Mesothelial cell of epicardium (in vitro differentiated cells): ENCODE results near the gene WIZ. TPM values are rescaled to one million over a fixed set of nuclear protein-coding genes. Genes with fewer than 3 reads are reported as not detected.
"Not testable (repeated sequence)": the region's sequence is repeated elsewhere in the genome, so short reads cannot be mapped to it uniquely, and the experiment has no call there.

Experiments used
- DNase-seq, 2 experiments: peaks; one replicate each; pipeline ENCODE4 v3.0.0; 2021; ENCODE audit warnings: low spot score in 2 of 2; ENCODE audit not compliant: unreplicated experiment in 2 of 2
- H3K27ac Mint-ChIP-seq: 2 replicates; pipeline ENCODE4 v1.8.0; 2021; ENCODE audit warnings: mixed read lengths
- H3K27me3 Mint-ChIP-seq: 2 replicates; pipeline ENCODE4 v1.8.0; 2021; ENCODE audit warnings: low read depth, mixed read lengths
- H3K36me3 Mint-ChIP-seq: 2 replicates; pipeline ENCODE4 v1.8.0; 2021; ENCODE audit warnings: mixed read lengths
- H3K4me1 Mint-ChIP-seq: 2 replicates; pipeline ENCODE4 v1.8.0; 2021; ENCODE audit warnings: mixed read lengths
- H3K4me3 Mint-ChIP-seq: 2 replicates; pipeline ENCODE4 v1.8.0; 2021; ENCODE audit warnings: mild to moderate bottlenecking, moderate library complexity, mixed read lengths
- H3K9me3 Mint-ChIP-seq: 2 replicates; pipeline ENCODE4 v1.8.0; 2021; ENCODE audit warnings: mixed read lengths
- CTCF ChIP-seq: fragments of 200-600 bp; sonication (generic); IDR thresholded peaks from one replicate; pipeline ENCODE4 v1.5.0; 2021; ENCODE audit warnings: antibody characterized with exemption; ENCODE audit not compliant: unreplicated experiment
- total RNA-seq: library from RNA; stranded (reverse); gene quantifications from 3 replicates; pipeline ENCODE4 v1.2.1, GENCODE V29; 2021

WIZ gene
- total RNA-seq, 1 donor from 2014 or later, result 57.5 TPM

DNA sequence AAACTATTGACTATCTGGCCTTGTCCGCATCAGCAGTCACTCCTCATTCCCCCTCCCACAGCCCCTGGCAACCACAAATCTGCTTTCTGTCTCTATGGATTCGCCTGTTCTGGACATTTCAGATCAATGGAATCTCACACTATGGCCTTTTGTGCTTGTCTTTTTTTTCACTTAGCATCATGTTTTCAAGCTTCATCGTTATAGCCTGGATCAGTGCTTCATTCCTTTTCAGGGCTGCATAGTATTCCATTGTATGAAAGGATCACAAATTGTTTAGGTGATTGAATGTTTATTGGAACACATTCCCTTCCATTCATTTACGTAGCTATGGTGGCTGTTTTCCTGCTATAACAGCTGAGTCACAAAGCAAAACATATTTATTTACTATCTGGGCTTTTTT, 37.3 kb upstream of the WIZ start:
- Mint-ChIP-seq H3K9me3 (peaks cover 33% of the 10 kb centered on the region), H3K4me1 (no peaks in the 10 kb centered on the region), H3K27me3 (no peaks in the 10 kb centered on the region), H3K36me3 (no peaks in the 10 kb centered on the region), H3K4me3 (no peak overlapping the region), H3K27ac (no peak overlapping the region)
- DNase-seq, result no peak
- TF ChIP-seq CTCF, result no peak

GRCh38 chr19:15485768-15486167, 36.0 kb upstream of the WIZ start:
- not testable (repeated sequence) for H3K36me3 Mint-ChIP-seq, DNase-seq, H3K27me3 Mint-ChIP-seq, H3K27ac Mint-ChIP-seq, H3K4me3 Mint-ChIP-seq, H3K4me1 Mint-ChIP-seq
- H3K9me3 Mint-ChIP-seq, result peaks cover 35% of the 10 kb centered on the region

- not testable (repeated sequence) for H3K27me3 Mint-ChIP-seq, H3K27ac Mint-ChIP-seq, H3K36me3 Mint-ChIP-seq, DNase-seq, H3K4me3 Mint-ChIP-seq, H3K4me1 Mint-ChIP-seq
- peaks cover 27% of the 10 kb centered on the region for H3K9me3 Mint-ChIP-seq
Measured at GRCh38 chr19:15480996-15481395, 31.2 kb upstream of the WIZ start.

DNA sequence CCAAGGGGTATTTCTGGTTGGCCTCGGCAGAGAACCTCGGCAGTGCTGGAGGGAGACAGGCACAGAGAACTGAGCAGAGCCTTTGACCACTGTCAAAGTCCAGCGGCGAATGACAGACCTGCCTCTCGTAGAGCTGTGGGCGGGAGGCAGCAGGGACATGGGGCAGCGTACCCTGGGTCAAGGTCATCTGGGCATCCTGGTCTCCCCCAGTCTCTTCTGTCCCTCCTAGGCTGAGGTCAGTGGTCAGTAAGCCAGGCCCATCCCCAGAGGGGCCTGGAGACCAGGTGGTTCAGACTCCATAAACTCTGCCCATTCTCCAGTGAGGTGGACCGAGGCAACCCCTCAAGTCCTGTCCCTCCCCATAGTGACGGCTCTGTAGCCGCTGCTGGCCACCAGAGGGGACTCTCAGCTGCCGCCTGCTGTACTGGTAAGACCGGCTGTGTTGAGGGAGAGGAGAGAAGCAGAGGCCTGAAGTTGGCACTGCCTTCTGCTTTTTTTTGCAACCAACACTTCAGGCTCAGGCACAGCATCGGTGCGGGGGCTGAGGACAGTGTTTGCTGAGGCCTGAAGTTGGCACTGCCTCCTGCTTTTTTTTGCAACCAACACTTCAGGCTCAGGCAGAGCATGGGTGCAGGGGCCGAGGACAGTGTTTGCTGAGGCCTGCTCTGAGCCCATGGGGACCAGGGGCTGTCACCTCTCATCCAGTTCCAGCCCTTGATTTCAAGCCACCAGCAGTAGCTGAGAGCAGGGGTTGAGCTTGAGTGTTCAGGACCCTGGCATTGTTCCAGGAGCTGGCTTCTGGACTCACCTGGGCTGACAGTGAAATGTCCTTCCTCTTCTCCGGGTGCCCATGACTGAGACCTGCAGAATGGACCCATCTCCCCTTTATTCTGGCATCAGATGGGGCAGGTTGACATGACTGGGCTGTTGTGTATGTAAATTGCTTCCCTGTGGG, 29.9 kb upstream of the WIZ start, which contains the start of gene PGLYRP2:
Gene PGLYRP2 (minus strand): TSS at position 111 of the 955 bp plus-strand sequence. CDS start 130 bp downstream, outside the sequence.
- Mint-ChIP-seq H3K36me3 (no peaks in the 10 kb centered on the region), H3K4me3 (no peak within 1 kb of the TSS), H3K27ac (no peak within 1 kb of the TSS), H3K27me3 (no peaks in the 10 kb centered on the region), H3K4me1 (no peaks in the 10 kb centered on the region), H3K9me3 (peaks cover 31% of the 10 kb centered on the region)
- DNase-seq, result no peak
- no peak for TF ChIP-seq CTCF

DNA sequence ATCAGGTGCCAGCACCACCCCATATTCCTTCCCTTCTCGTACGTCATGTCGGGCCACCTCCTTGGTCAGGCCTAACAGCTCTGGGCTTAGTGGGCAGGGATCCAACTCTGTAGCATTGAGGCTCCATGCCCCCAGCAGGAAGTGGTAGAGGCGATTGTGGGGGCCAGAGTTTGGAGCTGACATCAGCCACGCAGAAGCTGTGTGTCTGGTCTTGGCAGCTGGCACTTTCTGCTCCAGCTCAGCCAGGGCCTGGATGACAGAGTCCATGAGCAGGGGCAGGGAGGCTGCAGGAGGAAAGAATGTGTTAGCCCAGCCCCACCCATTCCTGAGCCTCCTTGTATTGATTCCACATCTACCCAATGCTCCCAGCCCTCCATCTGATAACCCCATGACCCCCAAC, 26.6 kb upstream of the WIZ start:
- TF ChIP-seq CTCF, result no peak
- Mint-ChIP-seq H3K4me1 (no peaks in the 10 kb centered on the region), H3K27me3 (peaks cover 6% of the 10 kb centered on the region), H3K36me3 (no peaks in the 10 kb centered on the region), H3K4me3 (no peak overlapping the region), H3K27ac (no peak overlapping the region), H3K9me3 (peaks cover 23% of the 10 kb centered on the region)
- DNase-seq, result no peak

- Mint-ChIP-seq H3K27me3 (peaks cover 10% of the 10 kb centered on the region), H3K36me3 (no peaks in the 10 kb centered on the region), H3K9me3 (peaks cover 23% of the 10 kb centered on the region), H3K27ac (no peak overlapping the region), H3K4me3 (no peak overlapping the region), H3K4me1 (no peaks in the 10 kb centered on the region)
- TF ChIP-seq CTCF, result no peak
- DNase-seq, result no peak
Measured at GRCh38 chr19:15475611-15476010, 25.9 kb upstream of the WIZ start.
